ENCODE data around the gene IL32. TPM values are rescaled to one million over a fixed set of nuclear protein-coding genes. Genes with fewer than 3 reads are reported as not detected.
"Not testable (repeated sequence)": the region's sequence is repeated elsewhere in the genome, so short reads cannot be mapped to it uniquely, and the experiment has no call there.

Gene IL32
- total RNA-seq, 1 donor, result 7.8 TPM

GRCh38 chr16:3054965-3055733 lies 10.3 kb upstream of the IL32 start:
- no peak for TF ChIP-seq CTCF (IDR thresholded peaks at IDR 0.05; ENCODE audit: insufficient read depth, low read length)
- no peak overlapping the region for H3K4me3 ChIP-seq (ENCODE audit: low read depth, low read length)
- no peak for DNase-seq (ENCODE audit: low read depth)

- not testable (repeated sequence) for DNase-seq (ENCODE audit: low read depth); H3K4me3 ChIP-seq (ENCODE audit: low read depth, low read length)
These were observed 9.7 kb upstream of the IL32 start for GRCh38 chr16:3055734-3056115.

GRCh38 chr16:3056336-3057180 lies 8.9 kb upstream of the IL32 start:
- no peak for DNase-seq (ENCODE audit: low read depth)
- H3K4me3 ChIP-seq (ENCODE audit: low read depth, low read length), result no peak overlapping the region
- TF ChIP-seq CTCF (IDR thresholded peaks at IDR 0.05; ENCODE audit: insufficient read depth, low read length), result no peak

- H3K4me3 ChIP-seq (ENCODE audit: low read depth, low read length), result peak overlapping the region; percentile 87
- DNase-seq (ENCODE audit: low read depth), result no peak
- no peak for TF ChIP-seq CTCF (IDR thresholded peaks at IDR 0.05; ENCODE audit: insufficient read depth, low read length)
These were observed 8.0 kb upstream of the IL32 start for GRCh38 chr16:3057181-3058138.

- no peak for TF ChIP-seq CTCF (IDR thresholded peaks at IDR 0.05; ENCODE audit: insufficient read depth, low read length)
- no peak for DNase-seq (ENCODE audit: low read depth)
- H3K4me3 ChIP-seq (ENCODE audit: low read depth, low read length), result peak overlapping the region; percentile 87
These were observed 7.1 kb upstream of the IL32 start for GRCh38 chr16:3058139-3059030.

- peak; percentile 82 for DNase-seq (ENCODE audit: low read depth)
- peak; percentile 65 for TF ChIP-seq CTCF (IDR thresholded peaks at IDR 0.05; ENCODE audit: insufficient read depth, low read length)
- peak overlapping the region; percentile 87 for H3K4me3 ChIP-seq (ENCODE audit: low read depth, low read length)
These were observed 6.3 kb upstream of the IL32 start for GRCh38 chr16:3059041-3059722.
